Panc1 (cell line): Measurements from ENCODE around the gene TESK1. TPM values are rescaled to one million over a fixed set of nuclear protein-coding genes. Genes with fewer than 3 reads are reported as not detected.

Experiments
- ATAC-seq: fragments of 200-7000 bp; cut with Tn5 transposase; 2 replicates; pipeline ENCODE4 v1.9.1; 2020; ENCODE audit warnings: mild to moderate bottlenecking, moderate library complexity
- BruUV-seq: library from RNA; stranded (reverse); fragments of 400-500 nt; replicated peaks from 2 replicates; lab custom pipeline; 2021; lab: Mats Ljungman, UMichigan
- CTCF ChIA-PET: fragments of 300-600 bp; sonication (Branson Sonifier 250); formaldehyde crosslinking; loops from one replicate; lab custom pipeline; 2022; ENCODE audit warnings: antibody characterized with exemption; lab: Charles Lee
- POLR2A ChIA-PET: fragments of 300-600 bp; sonication (Branson Sonifier 250); formaldehyde crosslinking; loops from one replicate; lab custom pipeline; 2022; ENCODE audit warnings: antibody characterized with exemption; lab: Charles Lee
- DNase-seq: peaks from one replicate; pipeline ENCODE4 v3.0.0-alpha.2; 2010; ENCODE audit warnings: low read depth, low spot score
- H3K27ac ChIP-seq: 2 replicates; pipeline ENCODE4 v1.5.1; 2011; ENCODE audit warnings: mild to moderate bottlenecking, low read length, inconsistent platforms
- H3K27me3 ChIP-seq: fragments of 200-500 bp; sonication (Bioruptor generic); 2 replicates; pipeline ENCODE4 v1.6.0; 2014; ENCODE audit warnings: low read length, inconsistent platforms; ENCODE audit not compliant: control insufficient read depth, insufficient read depth
- H3K36me3 ChIP-seq: fragments of 200-500 bp; sonication (Bioruptor generic); 2 replicates; pipeline ENCODE4 v1.5.1; 2014; ENCODE audit warnings: inconsistent platforms, mild to moderate bottlenecking, low read length, moderate library complexity; ENCODE audit not compliant: control insufficient read depth, insufficient read depth
- H3K4me1 ChIP-seq: 2 replicates; pipeline ENCODE4 v1.5.1; 2011; ENCODE audit warnings: inconsistent platforms, mild to moderate bottlenecking, low read length, moderate library complexity; ENCODE audit not compliant: control insufficient read depth, insufficient read depth
- H3K4me3 ChIP-seq, 2 experiments: 2 replicates each; pipeline ENCODE4 v1.5.1; 2011 to 2012; ENCODE audit warnings: low read depth in 2 of 2, low read length in 2 of 2, mild to moderate bottlenecking in 2 of 2, inconsistent platforms in 1 of 2, moderate library complexity in 1 of 2
- H3K9me3 ChIP-seq: fragments of 200-500 bp; sonication (Bioruptor generic); 2 replicates; pipeline ENCODE4 v1.5.1; 2014; ENCODE audit warnings: low read depth, mild to moderate bottlenecking, inconsistent platforms, low read length, moderate library complexity; ENCODE audit not compliant: control insufficient read depth, insufficient read depth
- CTCF ChIP-seq: fragments of 450-650 bp; IDR thresholded peaks from 2 replicates; pipeline ENCODE4 v1.5.1; 2017; ENCODE audit warnings: mild to moderate bottlenecking
- POLR2AphosphoS5 ChIP-seq: IDR thresholded peaks from 2 replicates; pipeline ENCODE4 v1.6.1; 2012; ENCODE audit warnings: mild to moderate bottlenecking, low read depth, low read length, moderate library complexity
- SIN3A ChIP-seq: IDR thresholded peaks from 2 replicates; pipeline ENCODE4 v1.6.1; 2012; ENCODE audit warnings: low read depth, mild to moderate bottlenecking, low read length, moderate library complexity, borderline replicate concordance; ENCODE audit not compliant: insufficient read depth
- TCF7L2 ChIP-seq: IDR thresholded peaks from 2 replicates; pipeline ENCODE4 v1.6.1; 2011; ENCODE audit warnings: mild to moderate bottlenecking, low read depth, low read length, inconsistent platforms
- in situ Hi-C: cut with HindIII; loops from 2 replicates; pipeline ENCODE4 v1.10.0; 2016; ENCODE audit warnings: low sequenced_read_pairs, low pct_unique_long_range_greater_than_20kb
- intact Hi-C: fragments of 100-400 bp; cut with micrococcal nuclease; formaldehyde crosslinking; loops from one replicate; pipeline ENCODE4 v1.10.0; 2022; ENCODE audit not compliant: unreplicated experiment
- total RNA-seq: library from RNA; stranded (reverse); gene quantifications from one replicate; pipeline ENCODE4 v1.2.1, GENCODE V29; 2021; ENCODE audit not compliant: unreplicated experiment
- TF ChIP-seq, protein P1 (sequence below), 2 experiments: IDR thresholded peaks; 2 replicates each; pipeline ENCODE4 v1.6.1; 2011 to 2012; ENCODE audit warnings: low read depth in 2 of 2, control low read depth in 1 of 2, low read length in 1 of 2, mild to moderate bottlenecking in 1 of 2, moderate library complexity in 1 of 2; ENCODE audit not compliant: insufficient read depth in 1 of 2

Gene TESK1
- total RNA-seq, 1 experiment from 2014 or later: 55.0 TPM

GRCh38 chr9:35603986-35604577 lies 980 bp upstream of the TESK1 start:
- peak; percentile 93 for ATAC-seq
- in situ Hi-C loops (no loop called here), intact Hi-C loops (loop anchor here (5.0 to 10.0 kb wide), 2 partner anchors 37 to 89 kb away; no protein-coding TSS in a partner anchor)
- POLR2A ChIA-PET: interaction anchor here (0.6 kb wide), 1 partner anchor 59 kb away, joined by 4 read pairs; no protein-coding TSS in a partner anchor
- Histone ChIP-seq H3K9me3 (no peaks in the 10 kb centered on the region), H3K36me3 (no peaks in the 10 kb centered on the region; the same call in 1 of the 2 replicates), H3K4me3 (peak overlapping the region; percentile 76 to 99), H3K4me1 (peaks cover 20% of the 10 kb centered on the region), H3K27me3 (no peaks in the 10 kb centered on the region), H3K27ac (peak overlapping the region; percentile 100)
- peak; percentile 98 for DNase-seq
- CTCF ChIA-PET: interaction anchor here (0.5 to 1.1 kb wide), 9 partner anchors 9 to 278 kb away, joined by 3 to 4 read pairs (median 3); partner anchors contain the start of genes CCDC107 and RMRP
- TF ChIP-seq POLR2AphosphoS5 (peak; percentile 95), TCF7L2 (no peak), SIN3A (peak; percentile 59; the same call in 1 of the 2 replicates)
- no TSS peak for BruUV-seq

GRCh38 chr9:35605351-35606137 lies 482 bp downstream of the TESK1 start:
- H3K27ac ChIP-seq: peak overlapping the region; percentile 75
- peak; percentile 44 for ATAC-seq
- no TSS peak for BruUV-seq

More at GRCh38 chr9:35605351-35606137, 482 bp downstream of the TESK1 start:
- TF ChIP-seq, protein P1, sequence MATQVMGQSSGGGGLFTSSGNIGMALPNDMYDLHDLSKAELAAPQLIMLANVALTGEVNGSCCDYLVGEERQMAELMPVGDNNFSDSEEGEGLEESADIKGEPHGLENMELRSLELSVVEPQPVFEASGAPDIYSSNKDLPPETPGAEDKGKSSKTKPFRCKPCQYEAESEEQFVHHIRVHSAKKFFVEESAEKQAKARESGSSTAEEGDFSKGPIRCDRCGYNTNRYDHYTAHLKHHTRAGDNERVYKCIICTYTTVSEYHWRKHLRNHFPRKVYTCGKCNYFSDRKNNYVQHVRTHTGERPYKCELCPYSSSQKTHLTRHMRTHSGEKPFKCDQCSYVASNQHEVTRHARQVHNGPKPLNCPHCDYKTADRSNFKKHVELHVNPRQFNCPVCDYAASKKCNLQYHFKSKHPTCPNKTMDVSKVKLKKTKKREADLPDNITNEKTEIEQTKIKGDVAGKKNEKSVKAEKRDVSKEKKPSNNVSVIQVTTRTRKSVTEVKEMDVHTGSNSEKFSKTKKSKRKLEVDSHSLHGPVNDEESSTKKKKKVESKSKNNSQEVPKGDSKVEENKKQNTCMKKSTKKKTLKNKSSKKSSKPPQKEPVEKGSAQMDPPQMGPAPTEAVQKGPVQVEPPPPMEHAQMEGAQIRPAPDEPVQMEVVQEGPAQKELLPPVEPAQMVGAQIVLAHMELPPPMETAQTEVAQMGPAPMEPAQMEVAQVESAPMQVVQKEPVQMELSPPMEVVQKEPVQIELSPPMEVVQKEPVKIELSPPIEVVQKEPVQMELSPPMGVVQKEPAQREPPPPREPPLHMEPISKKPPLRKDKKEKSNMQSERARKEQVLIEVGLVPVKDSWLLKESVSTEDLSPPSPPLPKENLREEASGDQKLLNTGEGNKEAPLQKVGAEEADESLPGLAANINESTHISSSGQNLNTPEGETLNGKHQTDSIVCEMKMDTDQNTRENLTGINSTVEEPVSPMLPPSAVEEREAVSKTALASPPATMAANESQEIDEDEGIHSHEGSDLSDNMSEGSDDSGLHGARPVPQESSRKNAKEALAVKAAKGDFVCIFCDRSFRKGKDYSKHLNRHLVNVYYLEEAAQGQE (IDR thresholded peaks at IDR 0.05; ENCODE audit: insufficient read depth in 1 of 2, low read depth in 2 of 2, low read length in 1 of 2): no peak
- TF ChIP-seq CTCF (no peak), TCF7L2 (no peak), POLR2AphosphoS5 (no peak)
- in situ Hi-C loops: no loop called here
- ChIA-PET CTCF (no interaction called here), POLR2A (no interaction called here)
- H3K9me3 ChIP-seq: no peaks in the 10 kb centered on the region
- peak overlapping the region; percentile 76 to 82 for H3K4me3 ChIP-seq
- H3K27me3 ChIP-seq: no peaks in the 10 kb centered on the region
- peaks cover 20% of the 10 kb centered on the region for H3K4me1 ChIP-seq
- H3K36me3 ChIP-seq: no peaks in the 10 kb centered on the region; the same call in 1 of the 2 replicates
- intact Hi-C loops: loop anchor here (10.0 kb wide), 1 partner anchor 91 kb away; no protein-coding TSS in a partner anchor
- no peak for DNase-seq
